Mesothelial cell of epicardium (in vitro differentiated cells): Measurements from ENCODE around the gene TAF4B. TPM values are rescaled to one million over a fixed set of nuclear protein-coding genes. Genes with fewer than 3 reads are reported as not detected.

Source experiments
- DNase-seq, 2 experiments: peaks; one replicate each; pipeline ENCODE4 v3.0.0; 2021; ENCODE audit warnings: low spot score in 2 of 2; ENCODE audit not compliant: unreplicated experiment in 2 of 2
- H3K27ac Mint-ChIP-seq: 2 replicates; pipeline ENCODE4 v1.8.0; 2021; ENCODE audit warnings: mixed read lengths
- H3K27me3 Mint-ChIP-seq: 2 replicates; pipeline ENCODE4 v1.8.0; 2021; ENCODE audit warnings: low read depth, mixed read lengths
- H3K36me3 Mint-ChIP-seq: 2 replicates; pipeline ENCODE4 v1.8.0; 2021; ENCODE audit warnings: mixed read lengths
- H3K4me1 Mint-ChIP-seq: 2 replicates; pipeline ENCODE4 v1.8.0; 2021; ENCODE audit warnings: mixed read lengths
- H3K4me3 Mint-ChIP-seq: 2 replicates; pipeline ENCODE4 v1.8.0; 2021; ENCODE audit warnings: mild to moderate bottlenecking, moderate library complexity, mixed read lengths
- H3K9me3 Mint-ChIP-seq: 2 replicates; pipeline ENCODE4 v1.8.0; 2021; ENCODE audit warnings: mixed read lengths
- total RNA-seq: library from RNA; stranded (reverse); gene quantifications from 3 replicates; pipeline ENCODE4 v1.2.1, GENCODE V29; 2021
- TF ChIP-seq, protein P1 (sequence below): fragments of 200-600 bp; sonication (generic); IDR thresholded peaks from one replicate; pipeline ENCODE4 v1.5.0; 2021; ENCODE audit warnings: antibody characterized with exemption; ENCODE audit not compliant: unreplicated experiment

Gene TAF4B
- total RNA-seq, 1 donor from 2014 or later, result 4.2 TPM

DNA sequence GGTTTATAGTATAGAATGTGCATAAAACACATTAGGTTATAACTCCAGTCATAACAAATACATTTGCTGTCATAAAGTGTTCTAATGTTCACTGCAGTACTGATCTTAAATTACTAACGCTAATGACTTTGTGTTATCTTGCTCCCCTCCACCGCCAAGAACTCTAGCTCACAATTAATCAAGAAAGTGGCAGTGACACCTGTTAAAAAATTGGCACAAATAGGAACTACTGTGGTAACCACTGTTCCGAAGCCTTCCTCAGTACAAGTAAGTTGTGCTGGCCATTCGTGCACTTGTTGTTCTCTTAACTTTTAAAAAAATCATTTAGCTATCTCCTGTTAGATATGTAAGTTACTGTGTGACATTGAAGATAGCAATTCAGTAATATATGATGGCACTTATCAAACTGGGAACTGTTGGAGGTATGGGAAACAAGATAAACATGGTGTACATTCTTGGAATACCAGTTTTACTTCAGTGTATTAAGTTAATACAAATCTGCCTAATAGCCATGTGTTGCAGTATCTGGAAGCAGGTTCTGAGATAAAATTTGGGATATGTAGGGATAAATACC is 41.2 kb downstream of the TAF4B start:
- Mint-ChIP-seq H3K4me3 (no peak overlapping the region), H3K9me3 (no peaks in the 10 kb centered on the region), H3K27ac (no peak overlapping the region), H3K36me3 (peaks cover 4% of the 10 kb centered on the region), H3K27me3 (no peaks in the 10 kb centered on the region), H3K4me1 (peaks cover 7% of the 10 kb centered on the region)
- DNase-seq, result no peak
- TF ChIP-seq, protein P1, sequence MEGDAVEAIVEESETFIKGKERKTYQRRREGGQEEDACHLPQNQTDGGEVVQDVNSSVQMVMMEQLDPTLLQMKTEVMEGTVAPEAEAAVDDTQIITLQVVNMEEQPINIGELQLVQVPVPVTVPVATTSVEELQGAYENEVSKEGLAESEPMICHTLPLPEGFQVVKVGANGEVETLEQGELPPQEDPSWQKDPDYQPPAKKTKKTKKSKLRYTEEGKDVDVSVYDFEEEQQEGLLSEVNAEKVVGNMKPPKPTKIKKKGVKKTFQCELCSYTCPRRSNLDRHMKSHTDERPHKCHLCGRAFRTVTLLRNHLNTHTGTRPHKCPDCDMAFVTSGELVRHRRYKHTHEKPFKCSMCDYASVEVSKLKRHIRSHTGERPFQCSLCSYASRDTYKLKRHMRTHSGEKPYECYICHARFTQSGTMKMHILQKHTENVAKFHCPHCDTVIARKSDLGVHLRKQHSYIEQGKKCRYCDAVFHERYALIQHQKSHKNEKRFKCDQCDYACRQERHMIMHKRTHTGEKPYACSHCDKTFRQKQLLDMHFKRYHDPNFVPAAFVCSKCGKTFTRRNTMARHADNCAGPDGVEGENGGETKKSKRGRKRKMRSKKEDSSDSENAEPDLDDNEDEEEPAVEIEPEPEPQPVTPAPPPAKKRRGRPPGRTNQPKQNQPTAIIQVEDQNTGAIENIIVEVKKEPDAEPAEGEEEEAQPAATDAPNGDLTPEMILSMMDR, result no peak

DNA sequence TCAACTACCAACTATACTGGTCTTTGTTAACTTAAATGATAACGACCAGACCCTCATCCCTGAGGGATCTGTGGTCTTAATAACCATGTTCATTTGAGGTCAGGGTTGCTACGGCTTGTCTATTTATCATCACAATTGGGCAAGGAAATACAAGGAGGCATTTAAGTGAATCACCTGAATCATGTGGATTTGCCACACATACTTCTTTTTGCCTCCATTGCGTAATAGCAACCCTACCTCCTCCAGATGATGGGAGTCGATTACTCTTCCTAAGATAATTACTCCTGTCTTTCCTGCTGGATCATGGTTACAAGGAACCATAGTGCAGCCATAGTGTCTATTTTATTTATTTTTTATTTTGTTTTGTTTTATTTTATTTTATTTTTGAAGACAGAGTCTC is 42.2 kb downstream of the TAF4B start:
- H3K4me3 Mint-ChIP-seq, result no peak overlapping the region
- H3K27me3 Mint-ChIP-seq, result no peaks in the 10 kb centered on the region
- no peak overlapping the region for H3K27ac Mint-ChIP-seq
- H3K36me3 Mint-ChIP-seq, result peaks cover 4% of the 10 kb centered on the region
- TF ChIP-seq, protein P1, result no peak
- no peak for DNase-seq
- peaks cover 7% of the 10 kb centered on the region for H3K4me1 Mint-ChIP-seq
- no peaks in the 10 kb centered on the region for H3K9me3 Mint-ChIP-seq

DNA sequence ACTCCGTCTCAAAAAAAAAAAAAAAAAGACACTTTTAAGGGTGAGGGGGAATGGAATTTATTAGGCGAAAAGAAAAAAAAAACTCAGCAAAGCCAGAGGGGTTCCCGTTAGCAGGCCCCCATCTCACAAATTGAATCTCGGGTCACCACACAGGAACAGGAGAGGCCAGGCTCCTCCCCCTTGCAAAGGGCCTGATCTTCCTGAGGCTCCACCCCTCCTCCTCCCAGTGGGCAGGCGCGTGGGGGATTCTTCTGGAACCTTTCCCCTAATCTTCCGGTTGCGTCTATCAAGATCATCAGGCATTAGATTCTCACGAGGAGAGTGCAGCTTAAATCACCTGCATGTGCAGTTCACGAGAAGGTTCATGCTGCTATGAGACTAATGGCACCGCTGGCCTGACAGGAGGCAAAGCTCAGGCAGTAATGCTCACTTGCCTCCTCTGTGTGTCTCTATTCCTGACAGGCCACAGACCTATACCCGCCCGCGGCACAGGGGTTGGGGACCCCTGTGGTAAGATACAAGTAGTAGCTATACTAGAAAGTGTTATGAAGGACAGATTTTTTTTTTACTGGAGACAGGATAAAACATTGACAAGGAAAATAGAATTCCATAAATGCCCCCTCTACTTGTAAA is 45.8 kb downstream of the TAF4B start:
- Mint-ChIP-seq H3K9me3 (no peaks in the 10 kb centered on the region), H3K36me3 (peaks cover 4% of the 10 kb centered on the region), H3K4me1 (peaks cover 6% of the 10 kb centered on the region), H3K27ac (no peak overlapping the region), H3K4me3 (no peak overlapping the region), H3K27me3 (no peaks in the 10 kb centered on the region)
- DNase-seq, result no peak
- TF ChIP-seq, protein P1, result no peak

DNA sequence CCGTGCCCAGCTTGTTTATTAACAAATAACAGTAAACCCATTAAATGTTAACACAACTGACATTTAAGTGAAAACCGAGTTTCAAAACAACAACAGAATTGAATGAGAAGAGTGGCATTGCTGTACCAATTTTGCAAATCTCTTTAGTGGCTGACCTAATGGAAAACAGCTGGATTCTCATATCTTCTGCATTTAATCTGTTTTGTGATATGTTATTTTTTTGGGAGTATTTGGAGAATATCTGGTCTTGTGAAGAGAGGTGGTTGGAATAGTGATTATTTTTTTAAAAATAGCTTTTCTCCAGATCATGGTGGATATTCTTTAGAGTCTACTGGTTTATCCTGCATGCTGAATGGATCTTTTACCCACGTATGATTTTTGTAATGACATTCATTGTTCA is 51.1 kb downstream of the TAF4B start:
- no peak for DNase-seq
- H3K4me1 Mint-ChIP-seq, result no peaks in the 10 kb centered on the region
- no peak overlapping the region for H3K27ac Mint-ChIP-seq
- peaks cover 19% of the 10 kb centered on the region for H3K36me3 Mint-ChIP-seq
- TF ChIP-seq, protein P1, result no peak
- H3K9me3 Mint-ChIP-seq, result peaks cover 16% of the 10 kb centered on the region
- no peak overlapping the region for H3K4me3 Mint-ChIP-seq
- no peaks in the 10 kb centered on the region for H3K27me3 Mint-ChIP-seq

DNA sequence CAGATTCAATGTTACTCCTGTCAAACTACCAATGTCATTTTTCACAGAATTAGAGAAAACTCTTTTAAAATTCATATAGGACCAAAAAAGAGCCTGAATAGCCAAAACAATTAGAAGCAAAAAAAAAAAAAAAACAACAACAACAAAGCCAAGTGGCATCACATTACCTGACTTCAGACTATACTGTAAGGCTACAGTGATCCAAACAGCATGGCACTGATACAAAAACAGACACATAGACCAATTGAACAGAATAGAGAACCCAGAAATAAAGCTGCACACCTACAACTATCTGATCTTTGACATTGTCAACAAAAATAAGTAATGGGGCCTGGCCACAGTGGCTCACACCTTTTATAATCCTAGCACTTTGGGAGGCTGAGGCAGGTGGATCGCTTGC is 53.2 kb downstream of the TAF4B start:
- Mint-ChIP-seq H3K36me3 (peaks cover 34% of the 10 kb centered on the region), H3K9me3 (peaks cover 25% of the 10 kb centered on the region), H3K27me3 (no peaks in the 10 kb centered on the region)

More for the DNA sequence above, 53.2 kb downstream of the TAF4B start:
- H3K4me1 Mint-ChIP-seq, result no peaks in the 10 kb centered on the region
- no peak overlapping the region for H3K4me3 Mint-ChIP-seq
- TF ChIP-seq, protein P1, result no peak
- no peak for DNase-seq
- H3K27ac Mint-ChIP-seq, result no peak overlapping the region
